HG03196 (cell line): ENCODE data around the gene SPRY4.
"Not testable (repeated sequence)": the region's sequence is repeated elsewhere in the genome, so short reads cannot be mapped to it uniquely, and the experiment has no call there.

Experiments used
- ATAC-seq: cut with Tn5 transposase; IDR thresholded peaks from one replicate; pipeline ENCODE4 v1.9.1; 2021; ENCODE audit not compliant: unreplicated experiment

Gene SPRY4

GRCh38 chr5:142316051-142316450, 8.8 kb downstream of the SPRY4 start:
- no peak for ATAC-seq

- no peak for ATAC-seq
Observed at GRCh38 chr5:142315096-142315900, 9.5 kb downstream of the SPRY4 start.

- ATAC-seq: no peak
Observed at GRCh38 chr5:142314606-142315005, 10.2 kb downstream of the SPRY4 start.

DNA sequence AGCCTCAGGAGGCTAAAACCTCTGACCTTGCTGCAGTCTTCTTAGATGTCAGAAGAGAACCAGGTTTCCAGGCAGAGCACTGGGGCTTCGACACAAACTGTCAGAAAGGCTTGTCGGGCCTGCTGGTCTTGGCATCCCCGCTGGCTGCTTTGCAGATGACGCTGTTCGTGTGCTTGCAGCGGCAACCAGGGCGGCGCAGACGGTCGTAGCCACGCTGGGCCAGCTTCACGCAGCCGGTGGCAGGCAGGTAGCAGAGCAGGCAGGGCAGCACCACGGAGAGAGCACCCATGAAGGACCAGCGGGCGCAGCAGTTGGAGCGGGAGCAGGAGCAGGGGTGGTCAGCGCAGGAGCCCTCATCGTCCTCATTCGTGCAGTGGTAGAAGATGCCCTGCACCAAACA, 10.7 kb downstream of the SPRY4 start:
- ATAC-seq: no peak

DNA sequence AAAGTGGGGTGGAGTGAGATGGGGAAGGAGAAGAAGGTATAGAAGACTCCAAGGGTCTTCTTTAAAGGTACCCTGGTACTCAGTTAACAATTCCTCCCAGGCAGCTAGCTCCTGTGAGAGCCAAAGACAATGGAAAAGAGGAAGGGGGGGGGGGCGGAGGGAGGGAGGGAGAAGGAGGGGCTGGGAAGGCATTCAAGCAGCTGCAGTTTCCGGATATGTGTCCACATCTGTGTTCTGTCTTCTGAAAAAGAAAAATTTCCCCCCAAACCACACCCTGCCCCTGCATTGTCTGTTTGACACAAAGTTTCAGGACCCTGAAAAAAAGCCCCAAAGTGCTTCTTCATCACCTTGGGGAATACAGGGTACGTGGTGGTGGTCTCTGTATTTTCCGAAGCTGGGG, 11.1 kb downstream of the SPRY4 start:
- ATAC-seq: no peak

DNA sequence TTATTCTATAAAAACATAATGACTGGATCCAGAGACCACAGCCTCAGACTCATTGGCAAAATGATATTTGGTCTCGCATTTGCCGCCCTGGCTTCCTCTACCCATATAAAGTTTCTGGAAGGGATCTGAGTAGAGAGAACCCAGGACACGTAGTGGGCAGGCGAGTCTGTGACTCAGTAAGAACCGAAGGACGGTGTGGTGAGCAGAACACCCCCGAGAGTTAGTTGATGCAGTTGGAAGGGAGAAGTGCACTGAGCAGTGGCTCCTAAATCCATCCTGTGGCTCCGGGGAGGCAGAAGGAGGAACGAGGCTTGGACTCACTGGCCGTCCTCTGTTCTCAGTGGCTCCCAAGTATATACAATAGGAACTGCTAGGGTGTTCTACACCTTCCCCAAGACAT, 11.5 kb downstream of the SPRY4 start:
- no peak for ATAC-seq

GRCh38 chr5:142312399-142312798, 12.4 kb downstream of the SPRY4 start:
- no peak for ATAC-seq

DNA sequence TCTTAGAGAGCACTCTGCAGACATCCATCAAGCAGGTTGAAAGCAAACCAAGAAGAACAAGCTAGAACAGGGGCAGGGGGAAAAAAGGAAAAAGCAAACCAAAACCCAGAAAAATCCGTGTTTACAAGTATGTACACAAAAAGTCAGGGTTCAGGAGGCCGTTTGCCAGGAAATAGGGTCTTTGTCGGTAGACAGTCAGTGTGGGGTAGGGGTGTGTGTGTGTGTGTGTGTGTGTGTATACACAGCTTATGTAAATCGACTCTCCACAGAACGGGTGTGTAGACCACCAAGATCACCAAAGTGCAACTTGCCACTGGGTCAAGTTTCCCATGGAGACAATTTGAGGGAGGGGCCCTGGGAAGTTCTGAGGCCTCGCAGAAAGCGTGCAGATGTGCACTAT, 13.1 kb downstream of the SPRY4 start:
- ATAC-seq: no peak

GRCh38 chr5:142310803-142311202, 14.0 kb downstream of the SPRY4 start:
- ATAC-seq: no peak

- no peak for ATAC-seq
Observed at GRCh38 chr5:142309747-142310318, 15.0 kb downstream of the SPRY4 start.

DNA sequence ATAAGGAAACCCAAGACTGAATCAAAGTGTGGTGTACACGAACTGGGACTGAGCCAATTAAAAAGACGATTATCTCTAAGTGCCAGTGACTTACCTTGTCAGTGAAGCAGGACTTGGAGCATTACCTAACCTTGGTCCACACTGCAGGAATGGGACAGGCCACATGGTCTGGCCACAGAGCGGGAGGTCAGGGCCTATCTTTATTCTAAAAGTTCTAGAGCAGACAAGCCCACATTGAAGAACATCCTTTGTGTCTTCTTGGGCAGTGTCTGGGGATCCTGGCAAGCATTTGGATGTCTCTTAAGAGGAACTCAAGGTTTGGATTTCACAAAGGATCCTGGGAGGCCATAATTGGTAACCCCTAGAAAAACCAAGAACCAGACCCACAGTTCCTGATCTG, 16.5 kb downstream of the SPRY4 start:
- no peak for ATAC-seq

GRCh38 chr5:142307146-142307890, 17.5 kb downstream of the SPRY4 start:
- ATAC-seq: no peak

DNA sequence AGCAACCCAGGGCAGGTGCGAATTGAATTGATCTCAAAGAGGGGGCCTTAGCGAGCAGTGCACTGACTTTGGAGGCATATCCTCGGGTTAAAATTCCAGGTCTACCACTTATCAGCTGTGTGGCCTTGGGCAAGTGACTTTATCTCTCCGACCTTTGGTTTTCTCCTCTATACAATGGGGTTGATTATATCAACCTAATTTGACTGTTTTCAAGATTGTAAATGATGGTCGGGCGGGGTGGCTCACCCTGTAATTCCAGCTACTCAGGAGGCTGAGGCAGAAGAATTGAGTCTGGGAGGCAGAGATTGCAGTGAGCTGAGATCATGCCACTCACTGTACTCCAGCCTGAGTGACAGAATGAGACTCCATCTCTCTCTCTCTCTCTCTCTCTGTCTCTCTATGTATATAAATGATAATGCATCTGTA, 18.7 kb downstream of the SPRY4 start:
- ATAC-seq: no peak

DNA sequence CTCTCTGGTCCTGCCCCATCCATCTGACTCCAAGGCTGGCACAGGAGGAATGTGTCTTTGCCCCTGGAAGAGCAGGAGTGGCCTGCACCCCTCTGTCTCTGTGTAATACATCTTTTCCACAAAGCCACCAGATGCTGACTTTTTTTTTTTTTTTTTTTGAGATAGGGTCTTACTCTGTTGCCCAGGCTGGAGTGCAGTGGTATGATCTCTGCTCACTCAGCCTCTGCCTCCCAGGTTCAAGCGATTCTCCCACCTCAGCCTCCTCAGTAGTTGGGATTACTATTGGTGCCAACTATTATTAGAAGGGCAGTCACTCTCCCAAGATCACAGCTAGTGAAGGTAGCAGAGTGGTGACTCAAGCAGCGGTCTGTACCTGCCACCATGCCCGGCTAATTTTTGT, 19.6 kb downstream of the SPRY4 start:
- no peak for ATAC-seq

DNA sequence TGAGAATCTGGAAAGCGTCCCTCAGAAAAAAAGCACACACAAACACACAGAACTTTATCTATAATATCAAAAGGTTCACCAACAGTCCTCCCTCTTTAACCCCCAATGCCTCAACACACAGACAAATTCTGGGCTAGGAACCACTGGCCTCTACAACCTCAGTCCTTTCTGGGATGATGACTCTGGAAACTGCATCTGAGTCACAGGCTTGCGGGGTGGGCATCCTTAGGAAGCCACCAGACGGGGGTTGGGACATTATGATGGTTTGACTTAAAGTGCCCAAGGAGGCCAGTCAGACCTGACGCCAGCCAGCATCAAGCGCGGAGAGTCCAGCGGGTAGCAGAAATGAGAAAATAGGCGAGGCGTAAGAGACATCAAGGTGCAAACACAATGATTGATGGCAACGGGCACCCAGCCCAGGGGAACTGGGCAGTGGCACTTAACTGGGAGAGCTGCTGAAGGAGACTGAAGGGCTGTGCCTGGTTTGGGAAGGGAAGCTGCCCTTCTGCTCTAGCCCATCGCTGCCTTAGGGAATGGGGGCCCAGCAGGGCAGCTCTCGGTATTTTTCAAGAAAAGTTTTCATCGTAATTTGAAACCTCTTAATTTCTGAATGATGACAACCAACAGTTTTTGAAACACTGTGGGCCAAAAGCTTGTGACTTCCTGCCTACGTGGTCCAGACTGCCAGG, 20.7 kb downstream of the SPRY4 start:
- no peak for ATAC-seq

- no peak for ATAC-seq
Observed at GRCh38 chr5:142303565-142303964, 21.3 kb downstream of the SPRY4 start.

- ATAC-seq: no peak
Observed at GRCh38 chr5:142301540-142301939, 23.3 kb downstream of the SPRY4 start.

GRCh38 chr5:142300677-142301076, 24.1 kb downstream of the SPRY4 start:
- no peak for ATAC-seq

DNA sequence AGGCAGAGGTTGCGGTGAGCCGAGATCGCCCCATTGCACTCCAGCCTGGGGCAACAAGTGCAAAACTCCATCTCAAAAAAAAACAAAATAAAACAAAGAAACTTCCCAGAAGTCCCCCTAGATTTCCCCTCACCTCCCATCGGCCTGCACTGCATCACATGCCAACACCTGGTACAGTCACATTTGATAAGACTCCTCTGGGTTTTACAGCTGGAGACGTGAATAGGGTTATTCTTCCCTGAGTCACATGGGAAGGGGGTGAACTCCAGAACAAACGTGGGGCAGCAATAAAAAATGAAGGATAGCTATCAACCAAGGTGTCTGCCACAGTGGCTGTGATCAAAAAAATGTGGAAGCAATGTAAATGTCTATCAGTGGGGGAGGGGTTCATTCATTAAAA, 26.0 kb downstream of the SPRY4 start:
- ATAC-seq: no peak

DNA sequence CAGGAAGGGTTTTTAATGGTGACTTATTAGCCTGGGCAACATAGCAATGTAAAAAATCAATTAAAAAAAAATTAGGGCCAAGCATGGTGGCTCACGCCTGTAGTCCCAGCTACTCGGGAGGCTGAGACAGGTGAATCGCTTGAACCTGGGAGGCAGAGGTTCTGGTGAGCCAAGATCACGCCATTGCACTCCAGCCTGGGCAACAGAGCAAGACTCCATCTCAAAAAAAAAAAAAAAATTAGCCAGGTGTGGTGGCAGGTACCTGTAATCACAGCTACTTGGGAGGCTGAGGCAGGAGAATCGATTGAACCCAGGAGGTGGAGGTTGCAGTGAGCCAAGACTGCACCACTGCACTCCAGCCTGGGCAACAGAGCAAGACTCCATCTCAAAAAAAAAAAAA, 27.0 kb downstream of the SPRY4 start:
- not testable (repeated sequence) for ATAC-seq

DNA sequence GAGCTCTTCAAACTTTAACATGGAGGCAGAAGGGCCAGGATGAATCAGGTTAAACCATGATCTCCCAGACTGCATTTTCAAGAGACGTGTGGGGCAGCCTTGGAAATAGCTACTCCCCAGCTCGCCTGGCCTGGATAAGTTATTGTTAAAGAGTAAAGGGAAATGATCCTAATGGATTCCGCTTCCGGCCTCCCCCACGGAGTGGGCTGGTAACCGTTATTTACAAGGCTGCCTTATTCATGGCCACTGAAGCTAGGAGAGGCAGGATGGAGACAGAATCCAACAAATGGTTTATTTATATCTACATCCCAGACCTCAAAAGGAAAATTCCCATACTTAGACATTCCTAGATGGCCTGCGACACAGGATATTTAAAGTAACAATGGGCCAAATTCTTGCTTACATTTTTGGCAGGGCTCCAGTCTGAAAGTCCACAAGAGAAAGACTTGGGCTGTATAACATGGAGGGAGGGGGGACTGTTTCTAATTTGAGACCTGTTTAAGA, 27.9 kb downstream of the SPRY4 start:
- ATAC-seq: no peak
